ENCODE results near the gene DLGAP1. TPM values are rescaled to one million over a fixed set of nuclear protein-coding genes. Genes with fewer than 3 reads are reported as not detected.

The DLGAP1 gene
- total RNA-seq, 1 donor from 2014 or later: 0.63 TPM

DNA sequence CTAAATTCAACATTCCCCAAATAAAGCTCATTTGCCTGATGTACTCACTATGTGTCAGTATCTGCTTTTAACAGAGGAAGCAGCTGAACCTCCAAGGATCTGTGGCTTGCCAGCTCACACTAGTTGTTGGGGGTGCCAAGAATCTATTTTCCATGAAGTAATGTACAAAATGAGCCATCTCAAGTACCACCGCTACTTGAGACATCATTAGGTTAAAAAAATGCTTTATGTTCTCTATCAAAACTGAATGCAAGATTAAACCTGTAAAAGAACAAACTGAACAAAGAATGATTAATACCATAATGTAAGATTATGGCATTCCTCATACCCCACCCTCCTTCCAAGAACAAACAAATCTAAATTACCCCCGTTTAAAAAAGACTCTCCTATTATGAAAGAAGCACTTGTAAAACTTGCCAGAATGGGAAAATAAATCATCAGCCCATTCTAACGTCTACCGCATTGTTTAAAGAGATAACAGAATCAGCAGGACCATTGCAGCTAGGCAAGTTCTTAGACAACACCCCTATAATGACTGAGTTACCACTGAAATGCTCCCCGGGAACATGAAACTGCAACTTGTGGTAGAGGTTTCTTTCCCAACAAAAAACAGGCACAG is 471.6 kb downstream of the DLGAP1 start:
- DNase-seq (ENCODE audit: low read depth): no peak
- no peak overlapping the region for H3K4me3 ChIP-seq (ENCODE audit: low read depth, low read length)
- TF ChIP-seq, protein P1, sequence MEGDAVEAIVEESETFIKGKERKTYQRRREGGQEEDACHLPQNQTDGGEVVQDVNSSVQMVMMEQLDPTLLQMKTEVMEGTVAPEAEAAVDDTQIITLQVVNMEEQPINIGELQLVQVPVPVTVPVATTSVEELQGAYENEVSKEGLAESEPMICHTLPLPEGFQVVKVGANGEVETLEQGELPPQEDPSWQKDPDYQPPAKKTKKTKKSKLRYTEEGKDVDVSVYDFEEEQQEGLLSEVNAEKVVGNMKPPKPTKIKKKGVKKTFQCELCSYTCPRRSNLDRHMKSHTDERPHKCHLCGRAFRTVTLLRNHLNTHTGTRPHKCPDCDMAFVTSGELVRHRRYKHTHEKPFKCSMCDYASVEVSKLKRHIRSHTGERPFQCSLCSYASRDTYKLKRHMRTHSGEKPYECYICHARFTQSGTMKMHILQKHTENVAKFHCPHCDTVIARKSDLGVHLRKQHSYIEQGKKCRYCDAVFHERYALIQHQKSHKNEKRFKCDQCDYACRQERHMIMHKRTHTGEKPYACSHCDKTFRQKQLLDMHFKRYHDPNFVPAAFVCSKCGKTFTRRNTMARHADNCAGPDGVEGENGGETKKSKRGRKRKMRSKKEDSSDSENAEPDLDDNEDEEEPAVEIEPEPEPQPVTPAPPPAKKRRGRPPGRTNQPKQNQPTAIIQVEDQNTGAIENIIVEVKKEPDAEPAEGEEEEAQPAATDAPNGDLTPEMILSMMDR (conservative IDR thresholded peaks at IDR 0.05; ENCODE audit: low read depth, low read length): no peak

DNA sequence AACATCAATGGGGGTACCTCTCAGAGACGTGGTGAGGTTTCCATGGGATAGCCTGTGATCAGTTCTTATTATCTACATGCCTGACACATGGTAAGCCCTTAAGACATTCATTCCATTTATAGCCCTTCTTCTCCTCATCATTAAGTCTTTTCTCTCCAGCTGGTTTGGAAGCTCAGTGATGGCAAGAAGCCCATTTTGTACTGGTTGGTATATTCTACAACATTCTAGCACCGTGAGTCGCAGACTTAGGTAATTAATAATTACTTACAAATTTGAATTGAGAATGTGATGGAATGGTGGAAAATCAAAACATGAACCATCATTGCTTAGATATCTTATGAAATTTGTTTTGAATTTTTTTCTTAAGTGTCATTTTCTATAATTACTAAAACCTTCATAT is 472.6 kb downstream of the DLGAP1 start:
- H3K4me3 ChIP-seq (ENCODE audit: low read depth, low read length): no peak overlapping the region
- TF ChIP-seq, protein P1 (conservative IDR thresholded peaks at IDR 0.05; ENCODE audit: low read depth, low read length): no peak
- DNase-seq (ENCODE audit: low read depth): no peak

DNA sequence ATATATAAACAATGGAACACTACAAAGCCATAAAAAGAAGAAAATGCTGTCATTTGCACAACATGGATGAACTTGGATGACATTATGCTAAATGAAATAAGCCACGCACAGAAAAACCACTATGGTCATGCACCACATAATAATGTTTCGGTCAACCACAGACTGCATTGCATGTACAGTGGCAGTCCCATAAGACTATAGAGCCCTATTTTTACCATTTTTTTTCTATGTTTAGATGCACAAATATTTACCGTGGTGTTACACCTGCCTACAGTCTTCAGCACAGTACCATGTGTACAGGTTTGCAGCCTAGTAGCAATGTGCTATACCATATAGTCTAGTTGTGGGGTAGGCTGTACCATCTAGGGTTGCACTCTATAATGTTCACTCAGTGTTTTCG is 476.1 kb downstream of the DLGAP1 start:
- DNase-seq (ENCODE audit: low read depth): no peak
- TF ChIP-seq, protein P1 (conservative IDR thresholded peaks at IDR 0.05; ENCODE audit: low read depth, low read length): no peak
- H3K4me3 ChIP-seq (ENCODE audit: low read depth, low read length): no peak overlapping the region

DNA sequence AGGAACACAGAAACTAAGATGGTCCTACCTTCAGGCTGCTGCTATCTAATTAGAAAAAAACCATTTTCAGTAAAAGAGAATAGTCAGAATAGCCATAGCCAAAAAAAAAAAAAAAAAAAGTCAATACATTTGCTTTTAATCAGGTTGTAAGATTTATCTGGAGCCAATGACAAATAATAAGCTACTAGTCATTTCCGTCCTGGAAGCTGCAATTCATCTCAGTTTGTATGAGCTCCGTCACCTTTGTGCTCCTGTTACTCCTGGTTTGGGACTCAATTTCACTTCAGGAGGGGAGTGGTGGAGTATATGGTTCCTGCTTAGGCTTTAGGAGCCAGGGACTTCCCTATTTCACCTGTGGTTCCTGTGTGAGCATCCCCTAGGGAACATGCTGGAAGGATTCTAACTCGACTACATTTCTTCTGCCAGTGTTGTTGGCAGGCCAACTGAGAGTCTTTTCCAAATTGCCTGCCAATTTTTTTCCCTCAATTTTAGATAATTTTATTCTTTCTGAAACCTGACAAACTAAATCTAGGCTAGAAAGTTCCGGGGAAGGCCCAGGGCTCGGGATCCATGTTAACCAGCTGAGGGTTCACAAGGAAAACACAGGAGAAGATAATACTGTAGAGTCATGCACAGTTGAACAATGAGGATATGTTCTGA is 481.8 kb downstream of the DLGAP1 start:
- no peak for DNase-seq (ENCODE audit: low read depth)
- no peak overlapping the region for H3K4me3 ChIP-seq (ENCODE audit: low read depth, low read length)
- TF ChIP-seq, protein P1 (conservative IDR thresholded peaks at IDR 0.05; ENCODE audit: low read depth, low read length): no peak

DNA sequence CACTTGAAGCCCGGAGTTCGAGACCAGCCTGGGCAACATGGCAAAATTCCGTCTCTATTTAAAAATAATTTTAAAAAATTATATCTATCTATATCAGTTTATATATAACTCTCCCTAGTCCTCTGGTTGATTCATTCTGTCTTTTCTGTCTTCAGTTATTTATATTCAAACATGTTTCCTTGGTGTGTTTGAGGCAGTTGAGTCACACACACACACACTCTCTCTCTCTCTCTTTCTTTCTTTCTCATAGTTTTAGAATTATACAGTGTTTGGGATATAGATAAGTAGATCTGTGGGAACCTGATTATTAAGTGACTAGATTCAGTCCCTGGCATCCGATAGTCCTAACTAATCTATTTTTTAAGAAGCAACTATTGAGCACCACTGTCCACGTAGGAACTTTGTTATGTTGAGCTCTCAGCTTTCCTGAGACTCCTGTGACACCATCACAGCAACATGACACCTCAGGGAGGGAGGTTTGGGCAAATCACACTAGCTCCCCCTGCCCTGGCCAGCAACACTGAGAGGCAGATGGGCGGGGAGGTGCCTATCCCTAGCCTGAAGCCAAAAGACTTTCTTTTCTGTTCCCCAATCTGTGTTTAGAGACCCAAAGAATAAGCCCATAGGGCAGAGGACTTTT is 482.7 kb downstream of the DLGAP1 start:
- no peak for DNase-seq (ENCODE audit: low read depth)
- TF ChIP-seq, protein P1 (conservative IDR thresholded peaks at IDR 0.05; ENCODE audit: low read depth, low read length): no peak
- H3K4me3 ChIP-seq (ENCODE audit: low read depth, low read length): no peak overlapping the region

DNA sequence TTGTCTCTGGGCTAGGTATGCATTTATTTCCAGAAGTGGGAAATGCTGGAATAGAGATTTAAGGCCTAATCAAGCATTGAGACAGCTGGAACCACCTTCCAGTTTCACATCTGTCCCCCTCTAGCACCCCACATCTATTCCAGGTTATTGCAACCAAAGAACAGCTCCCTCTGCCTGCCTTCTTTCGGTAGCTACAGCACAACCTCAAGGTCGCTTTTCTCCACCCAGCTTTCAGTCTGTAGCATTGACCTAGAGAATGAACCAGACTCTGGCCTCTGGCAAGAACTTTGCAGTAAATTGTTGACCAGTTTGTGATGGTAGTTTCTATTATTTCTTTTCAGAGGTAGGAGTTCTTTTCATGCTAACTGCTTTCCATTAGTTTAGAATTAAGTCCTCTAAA is 484.2 kb downstream of the DLGAP1 start:
- H3K4me3 ChIP-seq (ENCODE audit: low read depth, low read length): no peak overlapping the region
- TF ChIP-seq, protein P1 (conservative IDR thresholded peaks at IDR 0.05; ENCODE audit: low read depth, low read length): peak; percentile 70
- no peak for DNase-seq (ENCODE audit: low read depth)
